Ascending aorta (tissue), 2 donors: ENCODE results near the gene ZNF548. TPM values are rescaled to one million over a fixed set of nuclear protein-coding genes. Genes with fewer than 3 reads are reported as not detected.
A peak's percentile ranks its signal among the peaks of the same experiment; 100 is the strongest.
"Not testable (repeated sequence)": the region's sequence is repeated elsewhere in the genome, so short reads cannot be mapped to it uniquely, and the experiment has no call there.

Source experiments
- DNase-seq, 2 donors: peaks; one replicate each; pipeline ENCODE4 v3.0.0-alpha.2; 2019; ENCODE audit warnings: low spot score in 2 of 2
- H3K27ac ChIP-seq, 2 donors: fragments of 200-600 bp; sonication (generic); one replicate each; pipeline ENCODE4 v1.5.1; 2016 to 2017; ENCODE audit warnings: mild to moderate bottlenecking in 1 of 2
- H3K27me3 ChIP-seq: fragments of 200-600 bp; sonication (generic); one replicate; pipeline ENCODE4 v1.5.1; 2017
- H3K36me3 ChIP-seq, 2 donors: fragments of 200-600 bp; sonication (generic); one replicate each; pipeline ENCODE4 v1.5.1; 2016
- H3K4me1 ChIP-seq, 2 donors: fragments of 200-600 bp; sonication (generic); one replicate each; pipeline ENCODE4 v1.5.1; 2016 to 2017; ENCODE audit warnings: mild to moderate bottlenecking in 1 of 2
- H3K4me3 ChIP-seq, 2 donors: fragments of 200-600 bp; sonication (generic); one replicate each; pipeline ENCODE4 v1.5.1; 2016 to 2017; ENCODE audit warnings: mild to moderate bottlenecking in 1 of 2
- H3K9me3 ChIP-seq, 2 donors: fragments of 200-600 bp; sonication (generic); one replicate each; pipeline ENCODE4 v1.5.1; 2016
- CTCF ChIP-seq, 3 experiments: fragments of 200-600 bp in 2 of 3; fragments of 450-650 bp in 1 of 3; sonication (generic) in 2 of 3; IDR thresholded peaks; one replicate each; pipeline ENCODE4 v1.5.1; 2016 to 2019; ENCODE audit warnings: antibody characterized with exemption in 3 of 3, mild to moderate bottlenecking in 1 of 3, moderate library complexity in 1 of 3
- intact Hi-C: fragments of 100-400 bp; cut with DNase I; formaldehyde crosslinking; loops from one replicate; pipeline ENCODE4 v1.15.1; 2023
- total RNA-seq: library from RNA; depleted of rRNA; stranded (reverse); fragments of >200 nt; gene quantifications from one replicate; pipeline ENCODE4 v1.1.0, GENCODE V29; 2016

The ZNF548 gene
- total RNA-seq, 1 donor from 2014 or later: 0.96 TPM

GRCh38 chr19:57362997-57363687 is 26.5 kb upstream of the ZNF548 start, which contains the start of the genes TRAPPC2B and ZNF547:
Gene TRAPPC2B, plus strand, starts transcription at chr19:57363551. Its CDS starts 1,283 bp downstream, at chr19:57364834.
Gene ZNF547, plus strand, starts transcription at chr19:57363551. Its CDS starts 5,005 bp downstream, at chr19:57368556.
- Histone ChIP-seq H3K9me3 (peaks cover 35 to 73% of the 10 kb centered on the region in 2 donors), H3K27me3 (no peaks in the 10 kb centered on the region), H3K27ac (peak within 1 kb of the TSS; percentile 95), H3K36me3 (peaks cover 10 to 22% of the 10 kb centered on the region in 2 donors), H3K4me1 (no peaks in the 10 kb centered on the region), H3K4me3 (peak within 1 kb of the TSS; percentile 79 to 87)
- TF ChIP-seq CTCF (IDR thresholded peaks at IDR 0.05): no peak
- peak; percentile 99 to 100 for DNase-seq
- intact Hi-C loops: loop anchor here (1.0 to 2.0 kb wide), 7 partner anchors 26 to 164 kb away; partner anchors contain the start of genes ZNF17, ZNF460, ZNF543 and ZNF548

- peaks cover 5 to 16% of the 10 kb centered on the region in 2 donors for H3K36me3 ChIP-seq
- H3K4me1 ChIP-seq: no peaks in the 10 kb centered on the region
- H3K9me3 ChIP-seq: peaks cover 30 to 67% of the 10 kb centered on the region in 2 donors
- peak overlapping the region; percentile 79 to 87 for H3K4me3 ChIP-seq
- H3K27me3 ChIP-seq: no peaks in the 10 kb centered on the region
- intact Hi-C loops: loop anchor here (1.0 to 2.0 kb wide), 7 partner anchors 26 to 163 kb away; partner anchors contain the start of genes ZNF17, ZNF460, ZNF543 and ZNF548
- no peak for TF ChIP-seq CTCF (IDR thresholded peaks at IDR 0.05)
- DNase-seq: no peak
- H3K27ac ChIP-seq: peak overlapping the region; percentile 95
These were observed 25.9 kb upstream of the ZNF548 start for GRCh38 chr19:57363688-57364181.

GRCh38 chr19:57366776-57367175 is 22.9 kb upstream of the ZNF548 start:
- H3K9me3 ChIP-seq: peaks cover 18 to 37% of the 10 kb centered on the region in 2 donors

GRCh38 chr19:57374179-57374578 is 15.5 kb upstream of the ZNF548 start:
- intact Hi-C loops: no loop called here
- Histone ChIP-seq H3K4me1 (no peaks in the 10 kb centered on the region), H3K36me3 (peaks cover 63 to 73% of the 10 kb centered on the region in 2 donors), H3K27ac (no peak overlapping the region), H3K9me3 (peaks cover 31 to 40% of the 10 kb centered on the region in 2 donors), H3K27me3 (no peaks in the 10 kb centered on the region), H3K4me3 (no peak overlapping the region)
- TF ChIP-seq CTCF (IDR thresholded peaks at IDR 0.05): no peak
- DNase-seq: no peak

More at GRCh38 chr19:57366776-57367175, 22.9 kb upstream of the ZNF548 start:
- TF ChIP-seq CTCF (IDR thresholded peaks at IDR 0.05): no peak
- no peaks in the 10 kb centered on the region for H3K4me1 ChIP-seq
- no peak overlapping the region for H3K4me3 ChIP-seq
- intact Hi-C loops: no loop called here
- H3K27me3 ChIP-seq: no peaks in the 10 kb centered on the region
- DNase-seq: no peak
- H3K27ac ChIP-seq: no peak overlapping the region
- H3K36me3 ChIP-seq: peaks cover 7 to 18% of the 10 kb centered on the region in 2 donors

GRCh38 chr19:57374647-57375046 is 15.0 kb upstream of the ZNF548 start:
- H3K27ac ChIP-seq, H3K4me3 ChIP-seq, DNase-seq, H3K4me1 ChIP-seq, intact Hi-C loops, H3K27me3 ChIP-seq: not testable (repeated sequence)
- Histone ChIP-seq H3K36me3 (peaks cover 63 to 73% of the 10 kb centered on the region in 2 donors), H3K9me3 (peaks cover 36 to 45% of the 10 kb centered on the region in 2 donors)

GRCh38 chr19:57376151-57376550 is 13.5 kb upstream of the ZNF548 start:
- no peak overlapping the region for H3K4me3 ChIP-seq
- no peak for TF ChIP-seq CTCF (IDR thresholded peaks at IDR 0.05)
- no peak for DNase-seq
- H3K4me1 ChIP-seq: no peaks in the 10 kb centered on the region
- H3K36me3 ChIP-seq: peaks cover 62 to 70% of the 10 kb centered on the region in 2 donors
- no peak overlapping the region for H3K27ac ChIP-seq
- H3K27me3 ChIP-seq: no peaks in the 10 kb centered on the region
- H3K9me3 ChIP-seq: peaks cover 41 to 60% of the 10 kb centered on the region in 2 donors
- intact Hi-C loops: no loop called here
